HUES6 (cell line): ENCODE results near the gene FREM3.
A peak's percentile ranks its signal among the peaks of the same experiment; 100 is the strongest.
"Not testable (repeated sequence)": the region's sequence is repeated elsewhere in the genome, so short reads cannot be mapped to it uniquely, and the experiment has no call there.

Experiments used
- H3K27ac ChIP-seq: 2 replicates; pipeline ENCODE4 v1.7.0; 2013; ENCODE audit warnings: low read depth, mild to moderate bottlenecking, low read length, inconsistent platforms
- H3K27me3 ChIP-seq: 2 replicates; pipeline ENCODE4 v1.6.1; 2013; ENCODE audit warnings: low read length; ENCODE audit not compliant: control insufficient read depth, insufficient read depth
- H3K36me3 ChIP-seq: 2 replicates; pipeline ENCODE4 v1.6.1; 2013; ENCODE audit warnings: low read length; ENCODE audit not compliant: control insufficient read depth, insufficient read depth
- H3K4me1 ChIP-seq: 2 replicates; pipeline ENCODE4 v1.6.1; 2013; ENCODE audit warnings: low read length; ENCODE audit not compliant: control insufficient read depth, insufficient read depth
- H3K4me3 ChIP-seq: 2 replicates; pipeline ENCODE4 v1.5.1; 2013; ENCODE audit warnings: low read depth, low read length
- H3K9ac ChIP-seq: one replicate; pipeline ENCODE4 v1.6.1; 2013; ENCODE audit warnings: mild to moderate bottlenecking, low read length
- H3K9me3 ChIP-seq: 2 replicates; pipeline ENCODE4 v1.6.1; 2013; ENCODE audit warnings: low read depth, low read length; ENCODE audit not compliant: control insufficient read depth, insufficient read depth

The FREM3 gene

GRCh38 chr4:143700416-143701352 lies at the start of gene FREM3:
FREM3 (minus strand) TSS chr4:143700675; CDS start chr4:143700675, 0 bp downstream.
- Histone ChIP-seq H3K36me3 (no peaks in the 10 kb centered on the region), H3K4me3 (peak within 1 kb of the TSS; percentile 61), H3K4me1 (peaks cover 9% of the 10 kb centered on the region), H3K9ac (no peak within 1 kb of the TSS), H3K9me3 (no peaks in the 10 kb centered on the region), H3K27ac (no peak within 1 kb of the TSS), H3K27me3 (peaks cover 89% of the 10 kb centered on the region)

GRCh38 chr4:143745874-143746273 lies 45.4 kb upstream of the FREM3 start:
- Histone ChIP-seq H3K27me3 (no peaks in the 10 kb centered on the region), H3K4me3 (no peak overlapping the region), H3K27ac (no peak overlapping the region), H3K4me1 (no peaks in the 10 kb centered on the region; the same call in 1 of the 2 replicates), H3K9me3 (no peaks in the 10 kb centered on the region), H3K9ac (no peak overlapping the region), H3K36me3 (no peaks in the 10 kb centered on the region)

- Histone ChIP-seq H3K27ac (no peak overlapping the region), H3K36me3 (no peaks in the 10 kb centered on the region), H3K9ac (no peak overlapping the region), H3K4me3 (no peak overlapping the region), H3K9me3 (no peaks in the 10 kb centered on the region), H3K27me3 (no peaks in the 10 kb centered on the region), H3K4me1 (no peaks in the 10 kb centered on the region)
Measured at GRCh38 chr4:143743591-143743990, 43.1 kb upstream of the FREM3 start.

- Histone ChIP-seq H3K27me3 (no peaks in the 10 kb centered on the region), H3K9me3 (no peaks in the 10 kb centered on the region), H3K9ac (no peak overlapping the region), H3K4me3 (no peak overlapping the region), H3K4me1 (no peaks in the 10 kb centered on the region), H3K36me3 (no peaks in the 10 kb centered on the region), H3K27ac (no peak overlapping the region)
Measured at GRCh38 chr4:143742834-143743233, 42.4 kb upstream of the FREM3 start.

- Histone ChIP-seq H3K36me3 (no peaks in the 10 kb centered on the region), H3K4me1 (no peaks in the 10 kb centered on the region), H3K9ac (no peak overlapping the region), H3K9me3 (no peaks in the 10 kb centered on the region), H3K4me3 (no peak overlapping the region), H3K27ac (no peak overlapping the region), H3K27me3 (no peaks in the 10 kb centered on the region)
Measured at GRCh38 chr4:143736861-143737260, 36.4 kb upstream of the FREM3 start.

GRCh38 chr4:143736061-143736460 lies 35.6 kb upstream of the FREM3 start:
- not testable (repeated sequence) for H3K9ac ChIP-seq, H3K36me3 ChIP-seq, H3K9me3 ChIP-seq, H3K27me3 ChIP-seq, H3K4me3 ChIP-seq, H3K4me1 ChIP-seq, H3K27ac ChIP-seq

GRCh38 chr4:143728166-143728565 lies 27.7 kb upstream of the FREM3 start:
- Histone ChIP-seq H3K9ac (no peak overlapping the region), H3K27ac (no peak overlapping the region), H3K9me3 (no peaks in the 10 kb centered on the region)

GRCh38 chr4:143726714-143727113 lies 26.2 kb upstream of the FREM3 start:
- H3K27me3 ChIP-seq: no peaks in the 10 kb centered on the region
- H3K4me1 ChIP-seq: no peaks in the 10 kb centered on the region
- no peaks in the 10 kb centered on the region for H3K9me3 ChIP-seq
- H3K27ac ChIP-seq: no peak overlapping the region
- H3K36me3 ChIP-seq: no peaks in the 10 kb centered on the region
- H3K4me3 ChIP-seq: no peak overlapping the region
- H3K9ac ChIP-seq: no peak overlapping the region

More at GRCh38 chr4:143728166-143728565, 27.7 kb upstream of the FREM3 start:
- no peaks in the 10 kb centered on the region for H3K27me3 ChIP-seq
- H3K4me1 ChIP-seq: no peaks in the 10 kb centered on the region
- no peak overlapping the region for H3K4me3 ChIP-seq
- no peaks in the 10 kb centered on the region for H3K36me3 ChIP-seq

GRCh38 chr4:143721317-143721716 lies 20.8 kb upstream of the FREM3 start:
- no peak overlapping the region for H3K4me3 ChIP-seq
- H3K27me3 ChIP-seq: no peaks in the 10 kb centered on the region
- H3K9ac ChIP-seq: no peak overlapping the region
- no peak overlapping the region for H3K27ac ChIP-seq
- H3K4me1 ChIP-seq: no peaks in the 10 kb centered on the region
- no peaks in the 10 kb centered on the region for H3K36me3 ChIP-seq
- no peaks in the 10 kb centered on the region for H3K9me3 ChIP-seq

- H3K9me3 ChIP-seq, H3K36me3 ChIP-seq, H3K27me3 ChIP-seq, H3K9ac ChIP-seq, H3K4me3 ChIP-seq, H3K27ac ChIP-seq: not testable (repeated sequence)
- H3K4me1 ChIP-seq: peaks cover 13% of the 10 kb centered on the region
Measured at GRCh38 chr4:143718748-143719147, 18.3 kb upstream of the FREM3 start.

- Histone ChIP-seq H3K27ac (peak overlapping the region; percentile 68; the same call in 1 of the 2 replicates), H3K36me3 (no peaks in the 10 kb centered on the region), H3K27me3 (no peaks in the 10 kb centered on the region), H3K4me1 (peaks cover 16% of the 10 kb centered on the region), H3K4me3 (0 out of 2 replicates have a peak overlapping the region, but pooled peaks have one; percentile 31), H3K9ac (no peak overlapping the region), H3K9me3 (no peaks in the 10 kb centered on the region)
Measured at GRCh38 chr4:143713955-143714625, 13.6 kb upstream of the FREM3 start.
